CD14-positive monocyte (primary cell): ENCODE measurements around the gene ACER1. TPM values are rescaled to one million over a fixed set of nuclear protein-coding genes. Genes with fewer than 3 reads are reported as not detected.

Experiments
- DNase-seq, 3 donors: peaks; one replicate each; pipeline ENCODE4 v3.0.0-alpha.2; 2011 to 2022
- H2AFZ ChIP-seq: 2 replicates; pipeline ENCODE4 v1.6.0; 2012; ENCODE audit warnings: mild to moderate bottlenecking, low read depth, low read length, inconsistent platforms; ENCODE audit not compliant: insufficient read depth, poor library complexity, severe bottlenecking
- H3K27ac ChIP-seq, 2 donors: 1 replicate in 1 of 2; 2 replicates in 1 of 2; pipeline ENCODE4 v1.5.1; 2012 to 2013; ENCODE audit warnings: low read length in 2 of 2, control low read depth in 1 of 2, inconsistent platforms in 1 of 2, low read depth in 1 of 2, mild to moderate bottlenecking in 1 of 2
- H3K27me3 ChIP-seq, 2 donors: one replicate each; pipeline versions ENCODE4 v1.6.0 to v1.6.1; 2011 to 2013; ENCODE audit warnings: low read length in 2 of 2; ENCODE audit not compliant: control insufficient read depth in 2 of 2, insufficient read depth in 2 of 2
- H3K36me3 ChIP-seq, 2 donors: replicated peaks in 1 of 2; 1 replicate in 1 of 2; 2 replicates in 1 of 2; pipeline versions ENCODE4 v1.5.1 to v1.6.1; 2012 to 2013; ENCODE audit warnings: low read length in 2 of 2, control low read depth in 1 of 2, inconsistent platforms in 1 of 2, mild to moderate bottlenecking in 1 of 2; ENCODE audit not compliant: insufficient read depth in 2 of 2, control insufficient read depth in 1 of 2
- H3K4me1 ChIP-seq, 2 donors: 1 replicate in 1 of 2; 2 replicates in 1 of 2; pipeline versions ENCODE4 v1.5.1 to v1.6.1; 2012 to 2013; ENCODE audit warnings: low read length in 2 of 2, control low read depth in 1 of 2, inconsistent platforms in 1 of 2, mild to moderate bottlenecking in 1 of 2, moderate library complexity in 1 of 2; ENCODE audit not compliant: insufficient read depth in 2 of 2, control insufficient read depth in 1 of 2
- H3K4me2 ChIP-seq: replicated peaks from 2 replicates; pipeline ENCODE3; 2012; ENCODE audit warnings: low read length, moderate library complexity, mild to moderate bottlenecking; ENCODE audit not compliant: poor library complexity, severe bottlenecking; ENCODE audit errors: extremely low read depth
- H3K4me3 ChIP-seq, 3 experiments: fragments of 200-600 bp in 1 of 3; sonication (generic) in 1 of 3; replicated peaks in 1 of 3; 1 replicate in 2 of 3; 2 replicates in 1 of 3; pipeline ENCODE4 v1.5.1; 2011 to 2013; ENCODE audit warnings: low read length in 3 of 3, mild to moderate bottlenecking in 3 of 3, control low read depth in 2 of 3, low read depth in 2 of 3, inconsistent platforms in 1 of 3, moderate library complexity in 1 of 3
- H3K79me2 ChIP-seq: 2 replicates; pipeline ENCODE4 v1.6.0; 2012; ENCODE audit warnings: mild to moderate bottlenecking, control low read depth, inconsistent platforms, low read length, moderate library complexity; ENCODE audit not compliant: insufficient read depth
- H3K9ac ChIP-seq: 2 replicates; pipeline ENCODE4 v1.6.0; 2017; ENCODE audit warnings: low read length, mild to moderate bottlenecking; ENCODE audit not compliant: insufficient read depth, poor library complexity, severe bottlenecking
- H3K9me3 ChIP-seq, 2 donors: replicated peaks in 1 of 2; 1 replicate in 1 of 2; 2 replicates in 1 of 2; pipeline versions ENCODE4 v1.5.1 to v1.6.1; 2012 to 2013; ENCODE audit warnings: low read length in 2 of 2, control low read depth in 1 of 2; ENCODE audit not compliant: control insufficient read depth in 1 of 2, insufficient read depth in 1 of 2
- H4K20me1 ChIP-seq: 2 replicates; pipeline ENCODE4 v1.6.0; 2012; ENCODE audit warnings: mild to moderate bottlenecking, low read length, control low read depth, moderate library complexity; ENCODE audit not compliant: insufficient read depth
- H3K27ac Mint-ChIP-seq, 7 donors: one replicate each; pipeline ENCODE4 v1.8.0; 2020; ENCODE audit warnings: mild to moderate bottlenecking in 7 of 7, mixed read lengths in 7 of 7, moderate library complexity in 6 of 7, inconsistent platforms in 2 of 7
- H3K27me3 Mint-ChIP-seq, 3 donors: one replicate each; pipeline ENCODE4 v1.8.0; 2021 to 2022; ENCODE audit warnings: low read depth in 3 of 3, mild to moderate bottlenecking in 3 of 3, mixed read lengths in 3 of 3, moderate library complexity in 3 of 3, inconsistent platforms in 1 of 3
- H3K36me3 Mint-ChIP-seq, 2 donors: one replicate each; pipeline ENCODE4 v1.8.0; 2020; ENCODE audit warnings: mixed read lengths in 2 of 2, inconsistent platforms in 1 of 2, mild to moderate bottlenecking in 1 of 2
- H3K4me1 Mint-ChIP-seq: one replicate; pipeline ENCODE4 v1.8.0; 2020; ENCODE audit warnings: mild to moderate bottlenecking, mixed read lengths
- H3K4me3 Mint-ChIP-seq, 2 donors: one replicate each; pipeline ENCODE4 v1.8.0; 2020; ENCODE audit warnings: mild to moderate bottlenecking in 2 of 2, mixed read lengths in 2 of 2, moderate library complexity in 1 of 2
- H3K9me3 Mint-ChIP-seq, 7 donors: one replicate each; pipeline ENCODE4 v1.8.0; 2020 to 2022; ENCODE audit warnings: mixed read lengths in 7 of 7, mild to moderate bottlenecking in 6 of 7, moderate library complexity in 6 of 7, inconsistent platforms in 2 of 7
- CTCF ChIP-seq: fragments of 200-600 bp; IDR thresholded peaks from one replicate; pipeline ENCODE4 v1.8.0; 2022; ENCODE audit warnings: antibody characterized with exemption, mild to moderate bottlenecking
- WGBS: methylation state at CpG from one replicate; pipeline ENCODE4 v1.1.5; 2013; ENCODE audit warnings: missing lambda C conversion rate; ENCODE audit not compliant: insufficient coverage; 5-methylcytosine and 5-hydroxymethylcytosine counted together
- intact Hi-C, 2 donors: fragments of 100-400 bp; cut with micrococcal nuclease; formaldehyde crosslinking; loops; one replicate each; pipeline versions ENCODE4 v1.15.0 to v1.15.1; 2023
- polyA plus RNA-seq, 3 donors: library from polyadenylated mRNA; depleted of rRNA in 1 of 3; unstranded in 2 of 3; stranded (reverse) in 1 of 3; fragments of 300-500 nt in 2 of 3; fragments of >200 nt in 1 of 3; fragmentation: Illumina TruSeq in 2 of 3; gene quantifications; 1 replicate in 2 of 3; 2 replicates in 1 of 3; pipeline ENCODE4 v1.2.3, GENCODE V29; 2012 to 2021

The ACER1 gene
- polyA plus RNA-seq, 3 donors, result not detected

GRCh38 chr19:6260912-6261650, 72.3 kb downstream of the ACER1 start:
- intact Hi-C loops, result no loop called here
- Histone ChIP-seq H3K4me1 (no peaks in the 10 kb centered on the region), H3K79me2 (peaks cover 78% of the 10 kb centered on the region), H3K27ac (no peak overlapping the region), H4K20me1 (peaks cover 80% of the 10 kb centered on the region), H3K27me3 (no peaks in the 10 kb centered on the region), H3K9ac (no peak overlapping the region), H3K4me2 (no peak overlapping the region), H2AFZ (no peak overlapping the region), H3K4me3 (no peak overlapping the region), H3K36me3 (peaks cover 47 to 87% of the 10 kb centered on the region in 2 donors), H3K9me3 (no peaks in the 10 kb centered on the region)
- Mint-ChIP-seq H3K27ac (peak overlapping the region in 2 of 7 donors; percentile 2 to 84), H3K27me3 (peaks cover 0 to 3% (median 0%) of the 10 kb centered on the region in 3 donors), H3K4me1 (peaks cover 8% of the 10 kb centered on the region), H3K36me3 (peaks cover 61 to 93% of the 10 kb centered on the region in 2 donors), H3K4me3 (no peak overlapping the region), H3K9me3 (no peaks in the 10 kb centered on the region)
- WGBS, result 75% methylated on average over 27 of the region's 30 CpGs
- DNase-seq, result peak in 1 of 3 donors; percentile 8
- TF ChIP-seq CTCF, result peak; percentile 78

GRCh38 chr19:6260376-6260775, 73.0 kb downstream of the ACER1 start:
- intact Hi-C loops, result no loop called here
- no peak overlapping the region for H3K4me3 ChIP-seq
- H3K9me3 ChIP-seq, result no peaks in the 10 kb centered on the region
- peaks cover 47 to 80% of the 10 kb centered on the region in 2 donors for H3K36me3 ChIP-seq
- Mint-ChIP-seq H3K27ac (no peak overlapping the region), H3K27me3 (peaks cover 0 to 3% (median 0%) of the 10 kb centered on the region in 3 donors), H3K36me3 (peaks cover 62 to 91% of the 10 kb centered on the region in 2 donors), H3K4me1 (peaks cover 8% of the 10 kb centered on the region), H3K9me3 (no peaks in the 10 kb centered on the region), H3K4me3 (no peak overlapping the region)
- H3K79me2 ChIP-seq, result peaks cover 77% of the 10 kb centered on the region
- TF ChIP-seq CTCF, result no peak
- 97% methylated on average over 7 of the region's 9 CpGs for WGBS
- H4K20me1 ChIP-seq, result peaks cover 80% of the 10 kb centered on the region
- H3K27ac ChIP-seq, result no peak overlapping the region
- H3K27me3 ChIP-seq, result no peaks in the 10 kb centered on the region
- no peak overlapping the region for H3K9ac ChIP-seq
- no peaks in the 10 kb centered on the region for H3K4me1 ChIP-seq
- H3K4me2 ChIP-seq, result no peak overlapping the region
- H2AFZ ChIP-seq, result no peak overlapping the region
- DNase-seq, result no peak
